Measurements from ENCODE around the gene TBX1. TPM values are rescaled to one million over a fixed set of nuclear protein-coding genes. Genes with fewer than 3 reads are reported as not detected.
A peak's percentile ranks its signal among the peaks of the same experiment; 100 is the strongest.

Gene TBX1
- total and polyA plus RNA-seq, 8 donors, result 4.4 to 12.2 (median 10.1) TPM

- Histone ChIP-seq H3K4me1 (no peaks in the 10 kb centered on the region), H3K4me3 (no peak overlapping the region), H3K9me3 (no peaks in the 10 kb centered on the region), H3K27ac (no peak overlapping the region), H3K36me3 (no peaks in the 10 kb centered on the region), H3K27me3 (no peaks in the 10 kb centered on the region)
- intact Hi-C loops (cut with DNase I), result no loop called here
- TF ChIP-seq CTCF (IDR thresholded peaks at IDR 0.05), result no peak
- no peak for ATAC-seq
- peak in 1 of 4 donors; percentile 66 for DNase-seq
These were observed 51.5 kb downstream of the TBX1 start for GRCh38 chr22:19811811-19812771.

GRCh38 chr22:19812910-19813309 lies 52.3 kb downstream of the TBX1 start:
- H3K27me3 ChIP-seq, result no peaks in the 10 kb centered on the region
- no peak for DNase-seq
- no peaks in the 10 kb centered on the region for H3K9me3 ChIP-seq
- ATAC-seq, result no peak
- no peak overlapping the region for H3K27ac ChIP-seq
- H3K36me3 ChIP-seq, result no peaks in the 10 kb centered on the region
- TF ChIP-seq CTCF (IDR thresholded peaks at IDR 0.05), result no peak
- H3K4me3 ChIP-seq, result no peak overlapping the region
- no peaks in the 10 kb centered on the region for H3K4me1 ChIP-seq
- intact Hi-C loops (cut with DNase I), result no loop called here

- H3K36me3 ChIP-seq, result no peaks in the 10 kb centered on the region
- no peak for ATAC-seq
- TF ChIP-seq CTCF (IDR thresholded peaks at IDR 0.05), result no peak
- H3K4me1 ChIP-seq, result no peaks in the 10 kb centered on the region
- no peaks in the 10 kb centered on the region for H3K9me3 ChIP-seq
- H3K4me3 ChIP-seq, result no peak overlapping the region
- H3K27me3 ChIP-seq, result no peaks in the 10 kb centered on the region
- intact Hi-C loops (cut with DNase I), result no loop called here
- H3K27ac ChIP-seq, result no peak overlapping the region
- no peak for DNase-seq
These were observed 53.9 kb downstream of the TBX1 start for GRCh38 chr22:19814428-19814827.

- intact Hi-C loops (cut with DNase I), result no loop called here
- no peak for ATAC-seq
- Histone ChIP-seq H3K4me3 (no peak overlapping the region), H3K4me1 (no peaks in the 10 kb centered on the region), H3K9me3 (no peaks in the 10 kb centered on the region), H3K27me3 (no peaks in the 10 kb centered on the region), H3K27ac (no peak overlapping the region), H3K36me3 (no peaks in the 10 kb centered on the region)
- TF ChIP-seq CTCF (IDR thresholded peaks at IDR 0.05), result no peak
- DNase-seq, result peak in 1 of 4 donors; percentile 28
These were observed 54.7 kb downstream of the TBX1 start for GRCh38 chr22:19815093-19815822.

- TF ChIP-seq CTCF (IDR thresholded peaks at IDR 0.05), result no peak
- ATAC-seq, result no peak
- Histone ChIP-seq H3K27me3 (no peaks in the 10 kb centered on the region), H3K27ac (no peak overlapping the region), H3K9me3 (no peaks in the 10 kb centered on the region), H3K4me1 (no peaks in the 10 kb centered on the region), H3K36me3 (no peaks in the 10 kb centered on the region), H3K4me3 (no peak overlapping the region)
- intact Hi-C loops (cut with DNase I), result no loop called here
- peak in 1 of 4 donors; percentile 10 for DNase-seq
These were observed 55.3 kb downstream of the TBX1 start for GRCh38 chr22:19815823-19816290.

Data from left lung (tissue), 10 donors.